ENCODE results near the gene AGR2.

GRCh38 chr7:16758036-16758435 is 46.8 kb downstream of the AGR2 start:
- TF ChIP-seq, protein P1, sequence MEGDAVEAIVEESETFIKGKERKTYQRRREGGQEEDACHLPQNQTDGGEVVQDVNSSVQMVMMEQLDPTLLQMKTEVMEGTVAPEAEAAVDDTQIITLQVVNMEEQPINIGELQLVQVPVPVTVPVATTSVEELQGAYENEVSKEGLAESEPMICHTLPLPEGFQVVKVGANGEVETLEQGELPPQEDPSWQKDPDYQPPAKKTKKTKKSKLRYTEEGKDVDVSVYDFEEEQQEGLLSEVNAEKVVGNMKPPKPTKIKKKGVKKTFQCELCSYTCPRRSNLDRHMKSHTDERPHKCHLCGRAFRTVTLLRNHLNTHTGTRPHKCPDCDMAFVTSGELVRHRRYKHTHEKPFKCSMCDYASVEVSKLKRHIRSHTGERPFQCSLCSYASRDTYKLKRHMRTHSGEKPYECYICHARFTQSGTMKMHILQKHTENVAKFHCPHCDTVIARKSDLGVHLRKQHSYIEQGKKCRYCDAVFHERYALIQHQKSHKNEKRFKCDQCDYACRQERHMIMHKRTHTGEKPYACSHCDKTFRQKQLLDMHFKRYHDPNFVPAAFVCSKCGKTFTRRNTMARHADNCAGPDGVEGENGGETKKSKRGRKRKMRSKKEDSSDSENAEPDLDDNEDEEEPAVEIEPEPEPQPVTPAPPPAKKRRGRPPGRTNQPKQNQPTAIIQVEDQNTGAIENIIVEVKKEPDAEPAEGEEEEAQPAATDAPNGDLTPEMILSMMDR (conservative IDR thresholded peaks at IDR 0.05; ENCODE audit: low read length): no peak
- no peak for TF ChIP-seq EZH2phosphoT487 (IDR thresholded peaks at IDR 0.05; ENCODE audit: borderline replicate concordance)

Data from Loucy (cell line).